ENCODE measurements around the gene MSI2.

MSI2 gene

DNA sequence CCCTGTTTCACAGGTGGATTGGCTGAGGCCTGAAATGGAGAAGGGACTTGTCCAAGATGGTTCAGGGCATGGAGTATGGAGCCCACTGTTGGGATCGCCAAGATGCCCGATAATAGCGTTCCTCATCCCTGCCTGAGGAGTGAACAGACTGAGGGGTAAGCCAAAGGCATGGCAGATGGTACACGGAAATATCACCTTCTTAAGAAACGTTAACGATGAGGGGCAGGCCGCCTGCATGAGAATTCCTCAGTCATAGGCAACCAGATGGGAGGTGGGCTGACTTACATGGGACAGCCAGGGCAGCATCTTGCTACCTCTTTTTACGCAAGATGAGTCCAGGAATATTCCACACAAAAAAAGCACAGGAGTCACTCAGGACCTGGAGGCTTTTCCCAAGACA, 300.7 kb downstream of the MSI2 start:
- no peak for DNase-seq (ENCODE audit: low read depth in 2 of 2)

DNA sequence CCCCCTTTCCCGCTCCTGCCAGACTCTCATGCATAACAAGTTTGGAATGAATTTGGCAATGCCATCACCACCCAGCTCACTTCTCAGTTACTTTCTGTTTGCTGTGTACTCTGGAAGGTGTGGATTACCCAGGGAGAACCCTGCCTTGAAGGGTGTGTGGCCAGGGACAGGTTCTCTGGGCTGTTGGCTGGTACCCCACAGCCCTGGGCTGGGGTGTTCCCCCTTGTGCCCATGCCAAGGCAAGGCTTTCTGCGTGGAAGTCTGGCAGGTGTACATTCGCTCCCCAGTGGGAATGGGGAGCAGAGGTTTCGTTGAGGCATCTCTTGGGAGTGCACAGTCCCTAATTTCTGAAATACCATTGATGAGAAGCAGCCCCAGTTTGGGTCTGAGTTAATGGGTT, 301.1 kb downstream of the MSI2 start:
- no peak for DNase-seq (ENCODE audit: low read depth in 2 of 2)

DNA sequence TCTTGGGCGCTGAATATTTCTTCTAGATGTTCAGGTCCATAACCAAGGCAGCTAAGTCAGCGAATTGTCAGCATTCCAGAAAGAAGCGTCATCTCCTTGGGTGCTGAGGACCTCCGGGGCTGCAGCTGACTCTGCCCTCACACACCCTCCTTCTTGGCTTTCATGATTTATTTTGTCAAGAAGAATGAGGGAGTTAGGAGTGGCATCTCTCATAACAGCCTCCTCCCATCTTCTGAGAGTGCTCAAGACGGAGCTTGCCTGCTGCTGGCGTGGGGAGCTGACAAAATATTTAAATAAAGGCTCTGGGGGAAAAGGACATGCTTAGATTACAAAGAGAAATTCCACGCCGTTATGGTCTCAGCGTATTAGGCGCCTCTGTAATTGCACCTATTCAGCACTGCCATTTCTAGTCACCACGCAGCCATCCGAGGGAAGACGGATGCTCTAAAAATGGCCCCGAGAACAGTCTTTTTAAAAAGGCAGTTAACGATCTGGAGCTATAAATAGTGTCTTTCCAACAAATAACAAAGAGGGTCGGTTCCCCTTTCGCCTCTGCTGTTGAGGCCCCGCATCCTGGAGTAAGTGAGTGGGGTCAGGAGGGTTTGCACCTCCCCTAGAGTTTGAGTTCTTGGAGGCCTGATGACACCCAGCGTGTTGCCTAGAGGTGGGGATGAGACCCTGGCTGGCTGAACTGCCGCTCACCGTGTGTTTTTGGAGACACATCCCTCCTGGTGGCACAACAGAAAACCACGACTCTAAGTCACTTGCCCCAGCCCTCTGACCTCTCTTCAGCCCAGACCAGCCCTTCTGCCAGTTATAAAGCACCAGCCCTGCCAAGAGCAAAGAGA, 301.7 kb downstream of the MSI2 start:
- DNase-seq (ENCODE audit: low read depth in 2 of 2) = no peak

DNA sequence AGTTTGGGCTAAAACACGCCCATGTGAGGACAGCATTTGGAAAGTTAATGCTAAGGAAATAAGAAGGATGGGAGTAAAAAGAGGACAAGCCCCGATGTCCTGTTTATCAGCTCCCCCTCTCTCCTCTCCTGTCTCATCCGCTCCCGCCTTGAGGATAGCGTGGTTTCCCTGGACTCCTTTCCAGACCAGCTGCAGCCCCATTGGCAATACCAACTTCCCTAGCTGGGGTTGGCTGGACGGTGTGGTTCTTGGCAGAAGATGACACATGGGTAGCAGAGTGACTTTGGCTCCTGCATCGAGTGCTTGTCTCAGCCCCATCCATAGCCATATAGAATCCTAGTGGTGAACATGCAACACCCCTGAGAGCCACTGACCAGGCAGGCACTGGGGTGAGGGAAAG, 302.9 kb downstream of the MSI2 start:
- no peak for DNase-seq (ENCODE audit: low read depth in 2 of 2)

DNA sequence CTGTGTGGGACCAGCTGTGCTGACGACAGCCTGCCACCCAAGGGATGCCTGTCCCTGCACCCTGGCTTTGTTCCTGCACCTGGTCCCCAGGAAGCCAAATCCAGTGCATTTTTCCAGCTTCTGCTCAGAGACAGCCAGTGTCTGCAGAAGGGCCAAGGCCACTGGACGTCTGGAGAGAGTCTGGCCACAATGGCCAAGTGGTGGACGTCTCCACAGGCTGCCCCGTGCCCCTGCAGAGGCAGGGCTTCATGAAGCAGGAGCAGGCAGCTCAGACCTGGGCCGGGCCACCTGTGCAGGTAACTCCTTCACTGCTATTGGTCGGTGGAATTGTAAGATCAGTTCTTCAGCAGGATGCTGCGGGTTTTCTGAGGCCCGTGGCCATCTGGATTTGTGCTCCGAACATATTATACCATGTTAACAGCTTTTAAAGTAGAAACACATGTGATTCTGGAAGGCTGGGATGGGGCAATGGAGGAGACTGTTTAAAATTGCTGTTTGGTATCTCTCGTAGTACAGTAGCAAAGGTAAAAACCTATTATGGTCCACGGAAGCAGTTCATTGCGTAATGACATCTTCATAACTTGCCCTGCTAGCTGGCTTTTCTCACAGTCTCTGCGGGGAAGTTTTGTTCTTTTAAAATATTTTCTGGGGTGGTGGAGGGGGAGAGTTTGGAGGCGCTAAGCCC, 303.5 kb downstream of the MSI2 start:
- DNase-seq (ENCODE audit: low read depth in 2 of 2) = no peak

DNA sequence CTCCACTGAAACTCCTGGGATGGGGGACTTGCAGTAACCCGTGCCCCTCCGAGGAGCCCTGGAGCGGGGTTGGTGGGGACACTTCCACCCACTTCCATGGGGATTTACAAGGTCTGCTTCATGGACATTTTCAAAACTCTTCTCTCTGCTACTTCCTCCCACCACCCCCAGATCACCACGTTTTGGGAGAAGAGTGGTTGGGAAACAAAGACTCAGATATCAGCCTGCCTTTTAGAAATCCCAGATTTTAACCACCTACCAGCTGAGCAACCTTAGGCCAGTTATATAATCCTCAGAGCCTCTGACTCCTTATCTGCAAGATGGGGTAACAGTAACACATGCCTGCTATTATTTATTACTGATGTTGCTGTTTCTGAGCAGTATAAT, 304.0 kb downstream of the MSI2 start:
- DNase-seq (ENCODE audit: low read depth in 2 of 2) = no peak

DNA sequence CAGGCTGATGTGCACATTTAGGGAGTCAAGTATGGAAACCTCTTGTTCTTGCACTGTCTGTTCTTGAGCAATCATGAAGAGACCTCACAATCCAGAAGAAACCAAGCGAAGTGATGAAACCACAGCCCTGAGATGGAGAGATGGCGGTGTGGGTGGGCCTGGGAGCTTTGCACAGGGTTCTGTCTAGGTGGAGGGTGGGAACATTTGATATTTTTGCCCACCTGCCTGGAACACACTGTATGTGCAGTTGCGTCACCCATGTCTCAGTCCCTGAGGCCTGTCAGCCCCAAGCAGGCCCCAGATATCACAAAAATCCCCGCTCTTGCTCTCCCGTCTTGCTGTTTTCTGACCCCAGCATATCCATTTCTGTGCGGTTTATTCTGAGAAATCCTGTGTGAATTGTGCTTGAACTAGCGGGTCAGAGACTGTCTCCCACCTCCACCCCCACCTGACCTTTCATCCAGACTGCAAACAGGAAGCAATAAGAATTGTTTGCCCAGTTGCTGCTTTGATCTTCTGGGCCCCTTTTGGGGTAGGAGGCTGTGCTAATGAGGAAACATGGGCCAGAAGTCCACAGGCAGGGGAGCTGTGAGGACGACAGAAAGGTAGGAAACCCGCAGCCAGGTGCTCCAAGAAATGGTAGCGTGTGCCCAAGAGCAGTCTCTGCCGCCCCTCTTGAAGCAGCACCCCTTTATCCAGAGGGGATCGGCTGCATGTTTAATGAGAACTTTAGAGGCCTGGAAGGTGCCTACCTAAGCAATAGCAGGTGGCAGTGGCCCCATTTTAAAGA, 304.9 kb downstream of the MSI2 start:
- no peak for DNase-seq (ENCODE audit: low read depth in 2 of 2)

DNA sequence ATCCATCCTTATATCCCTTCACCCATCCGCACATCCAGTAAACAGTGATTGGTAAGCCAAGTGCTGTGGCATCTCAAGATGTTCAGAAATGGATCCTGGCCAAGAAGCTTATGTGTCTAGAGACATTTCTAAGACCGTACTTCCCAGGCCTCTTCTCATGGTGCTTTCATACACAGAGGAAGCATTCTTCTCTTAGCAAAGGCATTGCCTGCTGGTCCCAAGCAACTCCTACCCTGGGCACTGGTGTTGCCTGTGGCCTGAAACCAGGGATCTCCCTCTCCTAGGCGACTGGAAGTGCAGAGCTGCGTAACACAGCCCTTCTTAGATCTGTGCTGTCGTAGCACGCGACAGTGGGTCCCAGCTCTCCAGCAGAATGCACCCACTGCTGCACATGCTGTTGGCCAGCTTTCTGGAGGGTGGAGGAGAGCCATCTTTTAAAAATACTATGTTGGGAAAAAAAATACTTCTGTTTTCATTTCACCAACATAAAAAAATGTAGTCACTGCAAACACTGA, 305.9 kb downstream of the MSI2 start:
- no peak for DNase-seq (ENCODE audit: low read depth in 2 of 2)

DNA sequence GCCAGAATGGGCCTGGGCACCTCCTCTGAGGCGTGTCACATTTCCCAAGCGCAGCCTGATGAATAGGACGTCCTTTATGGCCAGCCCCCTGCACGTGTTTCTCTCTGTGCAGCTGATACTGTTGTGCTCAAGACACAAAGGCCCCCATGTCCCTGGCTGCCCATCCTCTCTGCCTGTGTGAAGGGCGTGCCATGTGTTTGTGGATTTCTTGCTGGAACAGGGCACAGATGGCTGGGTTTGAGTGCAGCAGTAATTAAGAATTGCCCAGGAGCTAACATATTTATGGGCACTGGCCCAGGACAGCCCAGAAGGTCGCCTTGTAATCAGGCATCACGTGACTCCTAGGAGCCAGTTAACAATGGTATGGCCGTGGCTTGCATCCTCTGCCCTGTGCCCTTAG, 307.6 kb downstream of the MSI2 start:
- DNase-seq (ENCODE audit: low read depth in 2 of 2) = no peak

DNA sequence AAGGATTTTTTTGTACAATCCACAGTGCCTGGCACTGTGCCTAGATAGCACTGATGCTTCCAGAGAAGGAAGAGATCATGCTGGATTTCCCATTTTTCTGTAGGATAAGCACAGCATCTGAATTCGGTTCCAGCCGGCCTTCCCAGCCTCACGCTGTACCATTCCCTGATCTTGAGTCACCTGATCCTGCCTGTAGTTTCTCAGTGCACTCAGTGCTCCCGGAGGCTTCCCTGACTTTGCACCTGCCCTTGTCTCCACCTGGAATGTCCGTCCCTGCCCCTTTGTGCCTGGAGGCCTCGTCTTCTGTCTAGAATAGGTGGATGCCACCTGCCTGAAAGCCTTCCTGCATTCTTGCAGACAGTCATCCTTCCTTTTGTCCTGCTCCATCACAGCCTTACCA, 308.9 kb downstream of the MSI2 start:
- DNase-seq (ENCODE audit: low read depth in 2 of 2) = no peak

DNA sequence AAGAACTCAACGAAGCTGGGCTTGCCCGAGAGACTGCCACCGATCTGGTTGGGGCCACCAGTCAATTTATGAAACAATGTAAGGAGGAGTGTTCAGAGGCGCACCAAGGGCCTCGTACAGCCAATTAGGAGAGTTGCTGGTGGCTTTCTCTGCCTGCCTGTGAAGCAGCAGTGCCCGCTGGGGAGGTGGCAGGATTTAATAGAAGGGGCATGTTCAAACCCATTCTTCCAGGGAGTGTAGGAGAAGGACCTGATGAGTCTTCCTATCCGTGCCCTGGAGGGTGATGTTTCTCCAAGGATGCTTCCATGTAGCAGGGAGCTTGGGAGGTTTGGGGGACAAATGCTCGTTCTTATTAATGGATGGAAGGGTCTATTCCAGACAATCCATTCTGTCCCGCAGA, 310.4 kb downstream of the MSI2 start:
- DNase-seq (ENCODE audit: low read depth in 2 of 2) = no peak

DNA sequence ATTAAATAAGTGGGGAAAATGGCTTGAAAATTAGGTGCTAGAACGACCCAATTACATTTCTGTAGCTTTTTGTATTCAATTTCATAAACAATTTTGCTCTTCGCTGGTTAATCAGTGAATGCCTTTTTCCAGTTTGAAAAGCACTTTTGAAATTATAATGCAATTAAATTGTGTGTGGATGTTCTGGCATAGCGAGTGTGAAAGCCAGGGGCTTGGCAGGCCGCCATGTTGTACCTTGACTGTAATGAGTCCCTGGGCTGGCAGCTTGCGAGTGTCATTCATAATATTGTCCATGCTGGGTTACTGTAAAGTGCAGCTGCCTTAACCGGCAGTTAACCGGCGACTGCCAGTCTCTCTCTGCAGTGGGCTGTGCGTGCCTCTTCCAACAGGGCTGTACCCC, 310.9 kb downstream of the MSI2 start:
- DNase-seq (ENCODE audit: low read depth in 2 of 2) = no peak

DNA sequence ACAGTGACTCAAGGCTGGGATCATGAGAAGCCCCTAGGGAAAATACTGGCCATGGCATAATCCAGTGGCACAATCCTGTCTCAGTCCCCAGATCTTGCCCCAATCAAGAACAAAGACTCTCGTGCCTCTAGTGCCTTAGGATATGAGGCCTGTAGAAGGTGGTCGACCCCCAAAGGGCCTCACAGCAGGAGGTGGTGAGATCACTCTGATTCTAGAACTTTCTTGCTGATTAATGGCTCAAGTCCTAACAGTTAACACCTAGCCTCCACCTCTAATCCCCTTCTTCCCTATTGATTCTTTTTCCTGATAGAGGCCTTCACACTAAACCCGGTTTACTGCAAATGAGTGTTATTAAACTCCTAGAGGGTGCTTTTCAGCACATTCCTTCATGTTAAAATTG, 312.0 kb downstream of the MSI2 start:
- no peak for DNase-seq (ENCODE audit: low read depth in 2 of 2)

DNA sequence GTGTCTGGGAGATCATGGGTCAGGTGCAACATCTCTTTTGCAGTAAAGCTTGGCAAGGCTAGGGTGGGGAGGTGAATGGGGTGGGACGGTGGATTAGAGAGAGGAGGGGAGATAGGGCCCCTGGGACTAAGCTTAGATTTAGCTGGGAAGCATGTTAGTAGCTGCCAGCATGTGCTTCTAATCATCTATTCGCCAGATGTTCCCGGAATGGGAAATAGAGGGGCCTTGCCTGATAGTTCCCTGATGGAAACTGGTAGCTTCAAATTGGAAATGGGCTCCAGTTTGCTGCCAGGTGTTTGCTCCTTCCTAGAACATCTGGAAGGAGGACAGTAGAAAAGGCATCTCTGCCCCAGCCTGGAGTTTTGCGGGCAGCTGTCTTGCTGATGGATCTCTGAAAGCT, 312.7 kb downstream of the MSI2 start:
- no peak for DNase-seq (ENCODE audit: low read depth in 2 of 2)

DNA sequence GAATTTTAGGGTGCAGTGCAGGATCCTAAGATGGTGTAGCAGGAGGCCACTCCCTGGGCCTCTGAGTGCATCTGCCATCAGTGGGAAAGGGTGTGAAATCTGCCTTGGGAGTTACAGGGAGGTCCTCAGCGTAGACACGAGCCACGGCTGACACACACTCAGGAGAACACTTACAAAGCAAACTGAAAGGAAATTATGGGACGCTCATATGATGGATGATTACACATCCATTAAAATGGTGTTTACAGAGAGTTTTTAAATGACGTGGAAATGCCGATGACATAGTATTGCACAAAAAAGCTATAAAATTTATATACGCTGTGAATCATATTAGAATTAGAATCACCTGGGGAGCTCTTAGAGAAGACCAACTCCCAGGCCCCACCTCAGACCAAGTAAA, 313.5 kb downstream of the MSI2 start:
- DNase-seq (ENCODE audit: low read depth in 2 of 2) = no peak

DNA sequence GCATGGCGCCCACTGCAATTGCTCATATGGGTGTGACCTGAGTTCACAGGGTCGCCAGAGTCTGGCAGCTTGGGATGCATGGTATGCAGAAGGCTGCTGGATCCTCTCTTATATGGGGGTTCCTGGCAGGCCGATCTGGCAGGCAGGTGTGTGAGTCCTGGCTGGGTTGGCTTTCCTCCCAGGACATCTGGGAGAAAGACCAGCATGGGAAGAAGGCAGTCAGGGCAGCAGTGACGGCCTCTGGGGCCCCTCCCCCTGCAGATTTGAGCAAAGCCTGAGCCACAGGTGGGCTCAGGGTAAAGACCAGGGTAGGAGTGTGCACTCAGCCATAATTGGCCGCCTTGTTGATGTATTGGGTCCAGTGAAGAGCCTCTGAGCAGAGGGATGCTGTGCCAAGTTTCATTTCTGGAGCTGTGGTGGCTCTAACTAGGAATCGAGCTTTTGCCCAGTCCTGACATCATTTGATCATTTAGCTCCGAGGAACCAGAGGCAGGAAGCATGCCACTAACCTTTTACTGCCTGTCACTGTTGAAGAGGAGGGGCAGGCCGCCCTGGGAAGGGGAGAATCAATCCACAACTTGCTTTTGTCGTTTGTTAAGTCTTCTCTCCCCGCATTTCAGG, 314.5 kb downstream of the MSI2 start:
- DNase-seq (ENCODE audit: low read depth in 2 of 2) = no peak

DNA sequence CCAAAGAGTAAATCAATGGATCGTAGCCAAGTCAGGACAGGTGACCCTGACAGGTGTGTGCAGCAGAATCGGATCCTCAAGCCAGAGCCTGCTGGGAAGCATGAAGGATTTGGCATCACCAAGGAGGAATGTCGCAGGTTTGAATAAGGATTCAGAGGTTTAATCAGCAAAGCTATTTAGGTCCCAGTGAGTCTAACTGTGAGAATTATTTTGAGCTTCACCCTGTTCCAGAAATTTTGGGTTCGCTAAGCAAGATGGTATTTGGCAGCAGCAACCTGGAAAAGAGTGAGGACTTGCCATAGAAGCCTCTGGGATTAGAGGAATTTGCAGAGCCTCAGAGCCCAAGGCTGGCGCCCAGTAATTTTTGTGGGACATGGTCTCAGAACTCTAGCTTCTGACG, 315.7 kb downstream of the MSI2 start:
- no peak for DNase-seq (ENCODE audit: low read depth in 2 of 2)

DNA sequence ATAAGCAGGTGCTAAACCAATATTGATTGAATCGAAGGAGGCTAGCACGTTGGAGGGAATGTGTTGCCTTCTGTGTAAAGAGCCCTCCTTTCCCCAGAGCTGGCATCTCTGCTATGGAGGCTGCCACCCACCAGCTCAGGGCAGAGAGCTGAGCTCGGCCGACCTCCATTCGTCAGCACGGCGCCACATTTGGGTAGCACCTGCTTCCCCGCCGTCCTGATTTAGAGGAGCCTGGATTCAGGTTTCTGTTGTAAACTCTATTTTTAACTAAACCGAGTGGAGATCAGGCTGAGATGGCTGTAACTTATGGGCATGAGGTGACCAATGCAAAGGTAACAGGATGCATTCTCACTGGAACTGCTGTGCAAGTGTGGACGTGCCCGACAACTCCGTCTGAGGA, 316.3 kb downstream of the MSI2 start:
- DNase-seq (ENCODE audit: low read depth in 2 of 2) = no peak

DNA sequence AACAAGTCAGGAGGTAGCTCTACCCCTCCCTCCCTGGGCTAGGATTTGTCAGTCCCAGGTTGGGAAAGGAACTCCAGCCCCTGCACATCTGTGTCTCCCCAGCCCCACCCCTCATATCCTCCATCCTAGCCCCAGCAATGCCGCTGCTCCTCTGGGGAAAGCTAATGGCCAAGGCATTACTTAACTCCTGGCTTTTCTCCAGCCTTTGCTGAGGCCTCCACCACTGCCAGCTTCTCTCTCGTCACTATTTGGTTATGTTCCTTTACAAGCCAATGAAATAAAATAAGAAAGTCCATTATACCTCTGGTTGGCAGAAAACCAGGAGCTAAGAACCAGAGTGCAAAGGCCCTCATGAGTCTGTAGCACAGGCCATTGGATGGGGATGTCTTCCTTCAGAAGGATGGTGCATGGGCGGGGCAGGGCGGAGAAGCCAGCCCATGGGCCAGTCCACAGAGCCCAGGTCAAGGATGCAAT, 317.8 kb downstream of the MSI2 start:
- no peak for DNase-seq (ENCODE audit: low read depth in 2 of 2)

DNA sequence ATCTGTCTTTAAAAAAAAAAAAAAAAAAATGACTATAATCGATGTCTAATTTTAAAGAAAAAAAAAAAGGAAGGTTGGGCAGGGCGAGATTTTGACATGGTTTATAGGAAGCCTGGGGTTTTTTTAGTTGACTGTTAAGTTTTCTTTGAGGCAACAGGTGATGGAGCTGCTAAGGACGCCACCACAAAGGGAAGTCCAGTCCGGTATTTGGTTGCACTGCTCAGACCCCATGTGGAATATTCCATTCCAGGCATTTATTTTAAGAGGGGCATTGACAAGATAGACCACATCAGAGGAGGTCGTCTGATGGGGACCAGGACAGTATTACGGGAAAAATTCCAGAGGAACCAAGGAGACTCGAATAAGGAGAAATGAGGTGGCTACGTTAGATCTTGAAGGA, 320.4 kb downstream of the MSI2 start:
- no peak for DNase-seq (ENCODE audit: low read depth in 2 of 2)

DNA sequence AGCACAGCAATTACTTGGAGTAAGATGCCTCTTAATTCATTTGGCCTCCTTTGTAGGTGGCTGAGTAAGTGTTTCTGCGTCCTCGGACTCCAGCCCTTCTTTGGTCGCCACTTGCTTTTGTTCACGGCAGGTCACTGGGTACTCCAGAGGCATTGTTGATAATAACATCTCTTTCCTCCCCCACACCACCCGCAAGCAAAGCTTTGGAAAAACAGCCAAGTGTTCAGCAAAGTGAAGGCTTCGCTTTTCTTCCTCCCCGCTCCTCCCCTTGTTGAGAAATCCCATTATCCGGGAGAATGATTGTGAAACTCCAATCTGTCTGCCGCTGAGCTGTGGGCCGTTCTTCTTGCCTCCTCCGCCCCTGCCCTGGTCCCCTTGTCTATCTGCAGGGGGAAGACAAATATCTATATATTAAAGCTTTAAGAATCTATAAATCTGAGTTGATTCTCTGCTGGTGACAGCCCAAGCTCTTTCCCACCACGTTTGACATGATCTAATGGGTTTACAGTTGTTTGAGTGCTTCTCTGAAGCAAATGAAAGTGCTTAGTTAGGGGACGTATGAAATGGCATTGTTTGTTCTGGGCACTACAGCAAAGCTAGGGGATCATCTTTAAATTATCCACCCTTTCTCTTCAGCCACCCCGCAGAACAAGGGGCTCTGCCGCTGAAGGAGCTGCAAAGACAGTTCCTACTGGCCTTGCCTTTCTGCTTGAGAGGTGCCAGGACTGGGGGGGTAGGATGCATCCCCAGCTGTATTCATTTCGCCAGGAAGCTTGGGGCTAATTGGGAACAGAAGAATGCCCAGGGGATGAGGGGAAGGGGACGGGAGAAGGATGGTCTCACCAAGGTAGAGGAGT, 321.7 kb downstream of the MSI2 start:
- DNase-seq (ENCODE audit: low read depth in 2 of 2) = no peak
